Kidney epithelial cell (primary cell): ENCODE results near the gene FBLIM1. TPM values are rescaled to one million over a fixed set of nuclear protein-coding genes. Genes with fewer than 3 reads are reported as not detected.

Experiments used
- DNase-seq: peaks from one replicate; pipeline ENCODE4 v3.0.0-alpha.2; 2010; ENCODE audit warnings: low read depth
- H3K27me3 ChIP-seq: 2 replicates; pipeline ENCODE4 v1.6.0; 2011; ENCODE audit warnings: low read length; ENCODE audit not compliant: control insufficient read depth, insufficient read depth
- H3K36me3 ChIP-seq: 2 replicates; pipeline ENCODE4 v1.5.1; 2011; ENCODE audit warnings: low read length; ENCODE audit not compliant: control insufficient read depth, insufficient read depth
- H3K4me3 ChIP-seq: 2 replicates; pipeline ENCODE4 v1.5.1; 2011; ENCODE audit warnings: low read depth, mild to moderate bottlenecking, control low read depth, low read length
- CTCF ChIP-seq: IDR thresholded peaks from 2 replicates; pipeline ENCODE4 v1.5.1; 2011; ENCODE audit warnings: mild to moderate bottlenecking, moderate library complexity, low read length, control low read depth, inconsistent platforms; ENCODE audit not compliant: insufficient read depth, poor library complexity, severe bottlenecking
- total RNA-seq: library from RNA; depleted of rRNA; stranded (reverse); fragments of >200 nt; gene quantifications from 2 replicates; pipeline ENCODE4 v1.2.3, GENCODE V29; 2015

Gene FBLIM1
- total RNA-seq, 1 donor from 2014 or later: 364 TPM

- TF ChIP-seq CTCF: no peak
- DNase-seq: no peak
- Histone ChIP-seq H3K4me3 (no peak overlapping the region), H3K27me3 (no peaks in the 10 kb centered on the region), H3K36me3 (peaks cover 1% of the 10 kb centered on the region)
Measured at GRCh38 chr1:15724949-15725880, 33.4 kb upstream of the FBLIM1 start.

DNA sequence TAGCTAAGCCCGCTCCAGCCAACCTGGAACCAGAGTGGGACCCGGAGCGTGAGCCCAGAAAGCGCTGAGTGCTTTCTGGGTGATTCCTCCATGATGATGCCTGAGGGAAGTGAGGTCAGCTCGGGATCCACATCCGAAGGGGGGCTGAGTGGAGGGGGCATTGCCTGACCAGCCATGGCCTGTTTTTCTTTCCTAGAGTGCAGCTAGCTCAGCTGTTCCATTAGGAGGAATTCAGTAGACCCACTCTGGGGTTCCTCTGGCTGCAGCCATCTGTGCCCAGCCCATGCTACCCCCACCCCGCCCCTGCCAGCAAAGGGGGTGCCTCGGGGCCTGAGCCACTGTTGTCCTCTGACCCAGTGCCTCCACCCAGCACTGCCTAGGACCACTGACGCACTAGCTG lies 32.1 kb upstream of the FBLIM1 start:
- no peak for TF ChIP-seq CTCF
- peaks cover 3% of the 10 kb centered on the region for H3K36me3 ChIP-seq
- no peak overlapping the region for H3K4me3 ChIP-seq
- H3K27me3 ChIP-seq: no peaks in the 10 kb centered on the region
- DNase-seq: no peak

DNA sequence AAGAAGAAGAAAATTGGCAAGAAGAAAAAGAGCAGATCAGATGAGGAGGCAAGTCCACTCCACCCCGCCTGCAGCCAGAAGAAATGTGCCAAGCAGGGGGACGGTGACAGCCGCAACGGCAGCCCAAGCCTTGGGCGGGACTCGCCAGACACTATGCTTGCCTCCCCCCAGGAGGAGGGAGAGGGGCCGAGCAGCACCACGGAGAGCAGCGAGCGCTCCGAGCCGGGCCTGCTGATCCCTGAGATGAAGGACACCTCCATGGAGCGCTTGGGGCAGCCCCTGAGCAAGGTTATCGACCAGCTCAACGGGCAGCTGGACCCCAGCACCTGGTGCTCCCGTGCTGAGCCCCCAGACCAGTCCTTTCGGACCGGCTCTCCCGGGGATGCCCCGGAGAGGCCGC lies 31.6 kb upstream of the FBLIM1 start:
- TF ChIP-seq CTCF: no peak
- no peak overlapping the region for H3K4me3 ChIP-seq
- H3K36me3 ChIP-seq: peaks cover 3% of the 10 kb centered on the region
- no peak for DNase-seq
- H3K27me3 ChIP-seq: no peaks in the 10 kb centered on the region

GRCh38 chr1:15727424-15727823 lies 31.2 kb upstream of the FBLIM1 start:
- no peaks in the 10 kb centered on the region for H3K27me3 ChIP-seq
- no peak overlapping the region for H3K4me3 ChIP-seq
- DNase-seq: no peak
- H3K36me3 ChIP-seq: peaks cover 3% of the 10 kb centered on the region
- TF ChIP-seq CTCF: no peak

DNA sequence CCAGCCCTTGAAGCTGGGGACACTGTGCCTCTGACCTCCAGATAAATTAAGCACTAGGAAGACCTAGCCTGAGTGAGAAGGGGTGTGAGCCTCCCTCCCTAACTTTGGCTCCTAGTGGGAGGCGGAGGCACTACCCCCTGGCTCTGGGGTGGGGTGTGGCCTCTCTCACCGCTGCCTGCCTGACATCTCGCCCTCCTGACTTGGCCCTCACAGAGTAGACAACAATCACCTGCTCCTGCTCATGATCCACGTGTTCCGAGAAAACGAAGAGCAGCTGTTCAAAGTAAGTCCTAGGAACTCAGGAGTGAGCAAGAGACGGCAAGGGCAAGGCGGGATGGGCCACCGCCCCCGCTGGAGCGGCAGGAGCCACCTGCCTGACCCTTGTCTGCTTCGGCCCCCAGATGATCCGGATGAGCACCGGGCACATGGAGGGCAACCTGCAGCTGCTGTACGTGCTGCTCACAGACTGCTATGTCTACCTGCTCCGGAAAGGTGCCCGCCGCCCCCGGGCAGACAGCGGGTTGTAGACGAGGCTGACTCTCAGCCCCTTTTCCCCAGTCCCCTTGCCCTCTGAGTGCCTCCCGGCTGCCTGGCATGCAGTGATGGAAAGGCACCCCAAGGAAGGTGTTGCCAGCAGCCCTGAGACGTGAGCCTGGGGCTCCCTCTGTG lies 30.6 kb upstream of the FBLIM1 start:
- no peak for DNase-seq
- Histone ChIP-seq H3K36me3 (peaks cover 3% of the 10 kb centered on the region), H3K27me3 (no peaks in the 10 kb centered on the region), H3K4me3 (no peak overlapping the region)
- TF ChIP-seq CTCF: no peak
